Thyroid gland (tissue), 4 donors: Measurements from ENCODE around the gene SLC22A3.

Experiments
- CTCF ChIP-seq, 6 experiments: fragments of 200-600 bp in 3 of 6; fragments of 450-650 bp in 3 of 6; sonication (generic) in 3 of 6; IDR thresholded peaks; one replicate each; pipeline ENCODE4 v1.5.1; 2016 to 2019; ENCODE audit warnings: antibody characterized with exemption in 6 of 6, mild to moderate bottlenecking in 2 of 6, inconsistent platforms in 1 of 6, moderate library complexity in 1 of 6
- POLR2A ChIP-seq, 2 donors: fragments of 450-650 bp; IDR thresholded peaks; one replicate each; pipeline ENCODE4 v1.6.1; 2017; ENCODE audit warnings: antibody characterized with exemption in 2 of 2, mild to moderate bottlenecking in 2 of 2, moderate library complexity in 1 of 2

GRCh38 chr6:160327981-160328380, 20.2 kb upstream of the SLC22A3 start:
- TF ChIP-seq POLR2A (IDR thresholded peaks at IDR 0.05) = no peak
- no peak for TF ChIP-seq CTCF (IDR thresholded peaks at IDR 0.05)
